ENCODE data around the gene SERPINA1. TPM values are rescaled to one million over a fixed set of nuclear protein-coding genes. Genes with fewer than 3 reads are reported as not detected.

Gene SERPINA1
- total RNA-seq = 10 to 100 TPM; 10.5 to 25.4 (median 18.9) TPM

GRCh38 chr14:94388384-94389103 lies at the start of gene SERPINA1:
SERPINA1 (minus strand) TSS chr14:94388602; CDS start chr14:94383237, 5,365 bp downstream.
- 81 to 96% methylated on average over 7 to 17 of the region's 18 CpGs for WGBS, 2 donors
- Histone ChIP-seq H3K4me3 (replicated peaks in 1 of 3) (no peak within 1 kb of the TSS), H3K36me3 (no peaks in the 10 kb centered on the region), H3K27ac (no peak within 1 kb of the TSS), H3K9me3 (no peaks in the 10 kb centered on the region), H3K4me1 (peaks cover 31 to 40% of the 10 kb centered on the region in 2 donors), H3K27me3 (no peaks in the 10 kb centered on the region)
- no peak for TF ChIP-seq POLR2A (IDR thresholded peaks at IDR 0.05)
- TF ChIP-seq, protein P1, sequence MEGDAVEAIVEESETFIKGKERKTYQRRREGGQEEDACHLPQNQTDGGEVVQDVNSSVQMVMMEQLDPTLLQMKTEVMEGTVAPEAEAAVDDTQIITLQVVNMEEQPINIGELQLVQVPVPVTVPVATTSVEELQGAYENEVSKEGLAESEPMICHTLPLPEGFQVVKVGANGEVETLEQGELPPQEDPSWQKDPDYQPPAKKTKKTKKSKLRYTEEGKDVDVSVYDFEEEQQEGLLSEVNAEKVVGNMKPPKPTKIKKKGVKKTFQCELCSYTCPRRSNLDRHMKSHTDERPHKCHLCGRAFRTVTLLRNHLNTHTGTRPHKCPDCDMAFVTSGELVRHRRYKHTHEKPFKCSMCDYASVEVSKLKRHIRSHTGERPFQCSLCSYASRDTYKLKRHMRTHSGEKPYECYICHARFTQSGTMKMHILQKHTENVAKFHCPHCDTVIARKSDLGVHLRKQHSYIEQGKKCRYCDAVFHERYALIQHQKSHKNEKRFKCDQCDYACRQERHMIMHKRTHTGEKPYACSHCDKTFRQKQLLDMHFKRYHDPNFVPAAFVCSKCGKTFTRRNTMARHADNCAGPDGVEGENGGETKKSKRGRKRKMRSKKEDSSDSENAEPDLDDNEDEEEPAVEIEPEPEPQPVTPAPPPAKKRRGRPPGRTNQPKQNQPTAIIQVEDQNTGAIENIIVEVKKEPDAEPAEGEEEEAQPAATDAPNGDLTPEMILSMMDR (IDR thresholded peaks at IDR 0.05) = no peak
- intact Hi-C loops (cut with DNase I) = no loop called here
- DNase-seq = peak; percentile 28 to 62

DNA sequence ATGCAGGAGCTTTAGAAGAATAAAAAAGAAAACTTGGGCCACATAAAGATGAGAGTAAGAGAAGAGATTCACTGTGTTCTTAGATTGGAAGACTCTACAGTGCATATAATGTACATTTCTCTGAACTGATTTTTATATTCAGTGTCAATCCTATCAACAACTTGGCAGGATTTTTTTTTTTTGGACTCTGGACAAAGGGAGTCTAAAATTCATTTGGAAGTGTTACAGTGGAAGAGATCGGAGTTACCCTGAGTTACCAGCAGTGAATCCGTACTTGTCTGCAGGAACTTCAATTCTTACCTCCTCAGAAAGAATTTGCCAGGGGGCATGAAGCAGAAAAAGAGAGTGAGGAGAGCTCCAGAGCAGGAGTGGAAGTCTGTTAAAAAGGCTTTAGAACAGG lies 40.2 kb upstream of the SERPINA1 start:
- H3K9me3 ChIP-seq = no peaks in the 10 kb centered on the region
- TF ChIP-seq POLR2A (IDR thresholded peaks at IDR 0.05) = no peak
- TF ChIP-seq, protein P1 (IDR thresholded peaks at IDR 0.05) = no peak
- H3K27me3 ChIP-seq = no peaks in the 10 kb centered on the region
- H3K4me3 ChIP-seq (replicated peaks in 1 of 3) = no peak overlapping the region
- no peak for DNase-seq
- no peak overlapping the region for H3K27ac ChIP-seq
- intact Hi-C loops (cut with DNase I) = no loop called here
- H3K4me1 ChIP-seq = no peaks in the 10 kb centered on the region
- H3K36me3 ChIP-seq = no peaks in the 10 kb centered on the region
- 63 to 72% methylated on average over 2 of the region's 2 CpGs for WGBS, 2 donors

DNA sequence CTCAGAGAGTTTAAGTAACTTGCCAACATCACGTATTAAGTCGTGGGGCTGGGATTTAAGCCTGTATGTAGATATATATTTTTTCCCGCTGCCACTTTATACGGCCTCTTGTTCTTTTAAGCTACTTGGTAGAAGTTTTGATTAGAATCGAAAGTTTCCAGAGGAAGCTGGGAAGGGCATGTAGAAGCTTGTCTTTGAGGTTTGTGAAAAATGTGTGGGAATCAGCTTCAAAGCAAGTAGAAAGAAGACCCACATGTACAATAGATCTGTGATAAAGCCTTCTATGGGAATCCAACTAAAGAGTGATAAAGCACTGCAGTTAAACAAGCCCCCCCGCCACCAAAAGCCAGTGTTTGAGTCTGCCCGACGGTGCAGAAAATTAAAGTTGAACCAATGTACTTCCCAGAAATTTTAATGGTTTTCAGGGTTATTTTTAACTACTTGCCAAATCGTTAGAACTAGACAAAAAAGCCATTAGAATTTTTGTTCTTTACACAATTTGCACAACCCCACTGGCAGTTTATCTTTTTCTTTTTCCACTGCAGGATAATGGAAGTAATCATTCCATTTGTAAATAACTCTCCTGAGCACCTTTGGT lies 38.7 kb upstream of the SERPINA1 start:
- Histone ChIP-seq H3K27ac (no peak overlapping the region), H3K4me3 (replicated peaks in 1 of 3) (no peak overlapping the region), H3K4me1 (no peaks in the 10 kb centered on the region), H3K9me3 (no peaks in the 10 kb centered on the region), H3K27me3 (no peaks in the 10 kb centered on the region), H3K36me3 (no peaks in the 10 kb centered on the region)
- TF ChIP-seq, protein P1 (IDR thresholded peaks at IDR 0.05) = no peak
- no peak for TF ChIP-seq POLR2A (IDR thresholded peaks at IDR 0.05)
- intact Hi-C loops (cut with DNase I) = no loop called here
- 61 to 68% methylated on average over 9 of the region's 9 CpGs for WGBS, 2 donors
- no peak for DNase-seq

- Histone ChIP-seq H3K27me3 (no peaks in the 10 kb centered on the region), H3K9me3 (no peaks in the 10 kb centered on the region), H3K36me3 (no peaks in the 10 kb centered on the region), H3K27ac (no peak overlapping the region), H3K4me3 (replicated peaks in 1 of 3) (no peak overlapping the region), H3K4me1 (no peaks in the 10 kb centered on the region)
- TF ChIP-seq POLR2A (IDR thresholded peaks at IDR 0.05) = no peak
- TF ChIP-seq, protein P1 (IDR thresholded peaks at IDR 0.05) = no peak
- 44 to 53% methylated on average over 4 of the region's 4 CpGs for WGBS, 2 donors
- no peak for DNase-seq
- intact Hi-C loops (cut with DNase I) = no loop called here
Measured at GRCh38 chr14:94426526-94426925, 38.1 kb upstream of the SERPINA1 start.

DNA sequence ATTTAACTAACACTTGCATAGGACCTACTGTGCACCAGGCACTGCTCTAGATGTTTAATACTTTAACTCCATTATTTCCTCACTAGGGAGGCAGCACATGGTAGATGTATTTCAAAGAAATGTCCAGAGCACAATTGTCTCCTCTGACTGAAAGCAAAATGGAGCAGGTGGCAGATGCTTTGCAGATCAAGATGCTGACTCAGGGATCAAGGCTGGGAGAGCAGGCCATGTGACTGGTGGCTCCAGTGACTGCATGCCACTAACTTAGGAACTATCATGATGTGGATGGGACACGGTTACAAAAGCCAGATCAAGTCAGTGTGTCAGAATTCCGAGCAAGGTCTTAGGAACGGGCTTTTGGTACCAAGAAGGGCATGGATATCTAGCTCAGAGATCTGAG lies 36.0 kb upstream of the SERPINA1 start:
- Histone ChIP-seq H3K9me3 (no peaks in the 10 kb centered on the region), H3K27ac (no peak overlapping the region), H3K4me3 (replicated peaks in 1 of 3) (no peak overlapping the region), H3K36me3 (no peaks in the 10 kb centered on the region), H3K4me1 (no peaks in the 10 kb centered on the region), H3K27me3 (no peaks in the 10 kb centered on the region)
- no peak for DNase-seq
- intact Hi-C loops (cut with DNase I) = no loop called here
- no peak for TF ChIP-seq POLR2A (IDR thresholded peaks at IDR 0.05)
- TF ChIP-seq, protein P1 (IDR thresholded peaks at IDR 0.05) = no peak
- WGBS, 2 donors = 78 to 89% methylated on average over 3 of the region's 3 CpGs
